HFFc6 (cell line): Measurements from ENCODE around the gene MACROH2A1. TPM values are rescaled to one million over a fixed set of nuclear protein-coding genes. Genes with fewer than 3 reads are reported as not detected.

Experiments used
- DNase-seq: peaks from one replicate; pipeline ENCODE4 v3.0.0-alpha.2; 2018
- H3K27ac Mint-ChIP-seq: 2 replicates; pipeline ENCODE4 v1.8.0; 2020; ENCODE audit warnings: mild to moderate bottlenecking, mixed read lengths
- H3K27me3 Mint-ChIP-seq: 2 replicates; pipeline ENCODE4 v1.8.0; 2021; ENCODE audit warnings: mild to moderate bottlenecking, moderate library complexity, mixed read lengths; ENCODE audit not compliant: insufficient read depth
- H3K36me3 Mint-ChIP-seq: 2 replicates; pipeline ENCODE4 v1.8.0; 2021; ENCODE audit warnings: low read depth, mixed read lengths
- H3K4me1 Mint-ChIP-seq: 2 replicates; pipeline ENCODE4 v1.8.0; 2020; ENCODE audit warnings: low read depth, mixed read lengths
- H3K4me3 Mint-ChIP-seq: 2 replicates; pipeline ENCODE4 v1.8.0; 2020; ENCODE audit warnings: mild to moderate bottlenecking, moderate library complexity, mixed read lengths
- H3K9me3 Mint-ChIP-seq: 2 replicates; pipeline ENCODE4 v1.8.0; 2020; ENCODE audit warnings: mild to moderate bottlenecking, mixed read lengths
- CTCF ChIP-seq: fragments of 200-600 bp; sonication (generic); IDR thresholded peaks from 2 replicates; pipeline ENCODE4 v1.5.0; 2021; ENCODE audit warnings: antibody characterized with exemption, mild to moderate bottlenecking
- total RNA-seq, 6 experiments: library from RNA; stranded (reverse); fragmentation: NEBNext Ultra II Directional; extraction: Animal tissue kit (Norgen Biotek cat#: 25700); gene quantifications; 2 replicates in 1 of 6; 3 replicates in 5 of 6; pipeline ENCODE4 v1.2.3, GENCODE V29; 2021

MACROH2A1 gene
- total RNA-seq, 6 experiments from 2014 or later: 116 to 144 (median 127) TPM

- TF ChIP-seq CTCF: no peak
- H3K36me3 Mint-ChIP-seq: peaks cover 7% of the 10 kb centered on the region
- H3K4me1 Mint-ChIP-seq: peaks cover 54% of the 10 kb centered on the region
- peak overlapping the region; percentile 54 for H3K27ac Mint-ChIP-seq
- DNase-seq: peak; percentile 47
- H3K9me3 Mint-ChIP-seq: peaks cover 7% of the 10 kb centered on the region
- H3K27me3 Mint-ChIP-seq: no peaks in the 10 kb centered on the region
- peak overlapping the region; percentile 9; the same call in 1 of the 2 replicates for H3K4me3 Mint-ChIP-seq
Measured at GRCh38 chr5:135433681-135434426, 34.8 kb upstream of the MACROH2A1 start.

GRCh38 chr5:135432113-135432512 is 33.1 kb upstream of the MACROH2A1 start:
- H3K36me3 Mint-ChIP-seq: peaks cover 15% of the 10 kb centered on the region

DNA sequence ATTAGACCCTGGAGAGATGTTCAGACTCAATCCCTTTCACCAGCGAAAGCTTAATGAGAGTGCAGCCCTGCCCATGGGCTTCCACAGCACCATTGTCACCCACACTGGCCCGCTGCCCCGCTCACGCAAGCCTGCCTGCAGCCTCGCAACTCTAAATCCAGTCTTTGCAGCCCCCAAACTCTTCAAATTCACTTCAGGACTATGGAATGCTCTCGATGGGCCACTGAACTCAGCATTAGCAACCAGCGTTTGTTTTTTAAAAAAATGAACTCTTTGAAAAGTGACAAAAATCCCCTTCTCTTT is 31.1 kb upstream of the MACROH2A1 start:
- Mint-ChIP-seq H3K36me3 (peaks cover 15% of the 10 kb centered on the region), H3K4me1 (peaks cover 31% of the 10 kb centered on the region), H3K27me3 (no peaks in the 10 kb centered on the region), H3K4me3 (no peak overlapping the region), H3K27ac (no peak overlapping the region), H3K9me3 (peaks cover 16% of the 10 kb centered on the region)
- no peak for DNase-seq
- no peak for TF ChIP-seq CTCF

More at GRCh38 chr5:135432113-135432512, 33.1 kb upstream of the MACROH2A1 start:
- Mint-ChIP-seq H3K27me3 (no peaks in the 10 kb centered on the region), H3K4me3 (no peak overlapping the region), H3K9me3 (peaks cover 16% of the 10 kb centered on the region), H3K27ac (no peak overlapping the region), H3K4me1 (peaks cover 37% of the 10 kb centered on the region)
- DNase-seq: no peak
- no peak for TF ChIP-seq CTCF

- no peak overlapping the region for H3K27ac Mint-ChIP-seq
- no peak for DNase-seq
- H3K4me1 Mint-ChIP-seq: peaks cover 25% of the 10 kb centered on the region
- peaks cover 16% of the 10 kb centered on the region for H3K9me3 Mint-ChIP-seq
- no peak for TF ChIP-seq CTCF
- peaks cover 15% of the 10 kb centered on the region for H3K36me3 Mint-ChIP-seq
- no peaks in the 10 kb centered on the region for H3K27me3 Mint-ChIP-seq
- H3K4me3 Mint-ChIP-seq: no peak overlapping the region
Measured at GRCh38 chr5:135429301-135430134, 30.5 kb upstream of the MACROH2A1 start.

DNA sequence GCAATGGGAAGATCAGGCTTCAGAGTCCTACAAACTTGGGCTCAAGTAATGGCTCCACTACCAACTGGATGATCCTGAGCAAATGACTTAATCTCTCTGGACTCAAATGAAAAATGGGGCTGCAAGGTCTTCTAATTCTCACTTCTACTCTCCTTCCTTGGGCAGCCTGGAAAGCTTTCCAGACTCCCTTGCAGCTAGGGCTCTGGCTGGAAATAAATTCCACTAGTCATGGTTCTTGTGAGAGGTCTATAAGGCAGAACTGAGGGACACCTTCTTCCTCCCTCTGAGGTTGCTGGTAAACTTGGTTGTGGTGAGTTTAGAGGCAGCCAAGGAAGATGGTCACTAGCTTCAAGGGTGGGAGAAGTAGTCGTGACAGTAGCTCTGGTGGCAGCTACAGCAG is 29.6 kb upstream of the MACROH2A1 start:
- Mint-ChIP-seq H3K36me3 (peaks cover 15% of the 10 kb centered on the region), H3K27ac (no peak overlapping the region), H3K4me1 (peaks cover 21% of the 10 kb centered on the region), H3K9me3 (peaks cover 16% of the 10 kb centered on the region), H3K27me3 (no peaks in the 10 kb centered on the region), H3K4me3 (no peak overlapping the region)
- TF ChIP-seq CTCF: no peak
- no peak for DNase-seq
